ENCODE results near the gene FAM184B.
"Not testable (repeated sequence)": the region's sequence is repeated elsewhere in the genome, so short reads cannot be mapped to it uniquely, and the experiment has no call there.

Gene FAM184B

GRCh38 chr4:17681281-17682221 is 99.9 kb downstream of the FAM184B start:
- H3K36me3 ChIP-seq (ENCODE audit: insufficient read depth, low read length): no peaks in the 10 kb centered on the region
- H3K27ac ChIP-seq (ENCODE audit: low read depth, low read length): no peak overlapping the region
- no peaks in the 10 kb centered on the region for H3K27me3 ChIP-seq (ENCODE audit: insufficient read depth, low read length)
- no peaks in the 10 kb centered on the region for H3K9me3 ChIP-seq (ENCODE audit: insufficient read depth, low read depth, low read length)
- 77% methylated on average over 7 of the region's 7 CpGs for WGBS
- H3K4me1 ChIP-seq (ENCODE audit: insufficient read depth, low read length): no peaks in the 10 kb centered on the region
- H3K4me3 ChIP-seq (ENCODE audit: low read length): no peak overlapping the region
- H3K9ac ChIP-seq (ENCODE audit: low read depth, low read length): no peak overlapping the region

- Histone ChIP-seq H3K27ac (ENCODE audit: low read depth, low read length) (no peak overlapping the region), H3K9me3 (ENCODE audit: insufficient read depth, low read depth, low read length) (no peaks in the 10 kb centered on the region), H3K4me3 (ENCODE audit: low read length) (no peak overlapping the region), H3K4me1 (ENCODE audit: insufficient read depth, low read length) (no peaks in the 10 kb centered on the region), H3K9ac (ENCODE audit: low read depth, low read length) (no peak overlapping the region), H3K27me3 (ENCODE audit: insufficient read depth, low read length) (no peaks in the 10 kb centered on the region), H3K36me3 (ENCODE audit: insufficient read depth, low read length) (no peaks in the 10 kb centered on the region)
- WGBS: 84% methylated on average over 3 of the region's 5 CpGs
Observed at GRCh38 chr4:17680559-17681280, 100.7 kb downstream of the FAM184B start.

- no peaks in the 10 kb centered on the region for H3K9me3 ChIP-seq (ENCODE audit: insufficient read depth, low read depth, low read length)
- H3K27me3 ChIP-seq (ENCODE audit: insufficient read depth, low read length): no peaks in the 10 kb centered on the region
- no peak overlapping the region for H3K4me3 ChIP-seq (ENCODE audit: low read length)
- H3K4me1 ChIP-seq (ENCODE audit: insufficient read depth, low read length): no peaks in the 10 kb centered on the region
- H3K27ac ChIP-seq (ENCODE audit: low read depth, low read length): no peak overlapping the region
- no peak overlapping the region for H3K9ac ChIP-seq (ENCODE audit: low read depth, low read length)
- no peaks in the 10 kb centered on the region for H3K36me3 ChIP-seq (ENCODE audit: insufficient read depth, low read length)
Observed at GRCh38 chr4:17670423-17670822, 111.0 kb downstream of the FAM184B start.

GRCh38 chr4:17667653-17668201 is 113.7 kb downstream of the FAM184B start:
- no peak overlapping the region for H3K4me3 ChIP-seq (ENCODE audit: low read length)
- no peaks in the 10 kb centered on the region for H3K36me3 ChIP-seq (ENCODE audit: insufficient read depth, low read length)
- H3K27me3 ChIP-seq (ENCODE audit: insufficient read depth, low read length): no peaks in the 10 kb centered on the region
- no peak overlapping the region for H3K9ac ChIP-seq (ENCODE audit: low read depth, low read length)
- no peaks in the 10 kb centered on the region for H3K9me3 ChIP-seq (ENCODE audit: insufficient read depth, low read depth, low read length)
- WGBS: 92% methylated on average over 3 of the region's 3 CpGs
- H3K27ac ChIP-seq (ENCODE audit: low read depth, low read length): no peak overlapping the region
- H3K4me1 ChIP-seq (ENCODE audit: insufficient read depth, low read length): no peaks in the 10 kb centered on the region

GRCh38 chr4:17667253-17667652 is 114.2 kb downstream of the FAM184B start:
- WGBS: 86% methylated on average over 2 of the region's 3 CpGs

GRCh38 chr4:17665852-17666251 is 115.6 kb downstream of the FAM184B start:
- no peak overlapping the region for H3K27ac ChIP-seq (ENCODE audit: low read depth, low read length)
- no peaks in the 10 kb centered on the region for H3K9me3 ChIP-seq (ENCODE audit: insufficient read depth, low read depth, low read length)
- no peaks in the 10 kb centered on the region for H3K27me3 ChIP-seq (ENCODE audit: insufficient read depth, low read length)
- no peaks in the 10 kb centered on the region for H3K4me1 ChIP-seq (ENCODE audit: insufficient read depth, low read length)
- no peaks in the 10 kb centered on the region for H3K36me3 ChIP-seq (ENCODE audit: insufficient read depth, low read length)
- H3K9ac ChIP-seq (ENCODE audit: low read depth, low read length): no peak overlapping the region
- WGBS: 76% methylated on average over 3 of the region's 3 CpGs
- no peak overlapping the region for H3K4me3 ChIP-seq (ENCODE audit: low read length)

More at GRCh38 chr4:17667253-17667652, 114.2 kb downstream of the FAM184B start:
- Histone ChIP-seq H3K4me1 (ENCODE audit: insufficient read depth, low read length) (no peaks in the 10 kb centered on the region), H3K27ac (ENCODE audit: low read depth, low read length) (no peak overlapping the region), H3K9me3 (ENCODE audit: insufficient read depth, low read depth, low read length) (no peaks in the 10 kb centered on the region), H3K27me3 (ENCODE audit: insufficient read depth, low read length) (no peaks in the 10 kb centered on the region), H3K4me3 (ENCODE audit: low read length) (no peak overlapping the region), H3K36me3 (ENCODE audit: insufficient read depth, low read length) (no peaks in the 10 kb centered on the region), H3K9ac (ENCODE audit: low read depth, low read length) (no peak overlapping the region)

- Histone ChIP-seq H3K9me3 (ENCODE audit: insufficient read depth, low read depth, low read length) (no peaks in the 10 kb centered on the region), H3K36me3 (ENCODE audit: insufficient read depth, low read length) (no peaks in the 10 kb centered on the region), H3K27me3 (ENCODE audit: insufficient read depth, low read length) (no peaks in the 10 kb centered on the region), H3K27ac (ENCODE audit: low read depth, low read length) (no peak overlapping the region), H3K4me3 (ENCODE audit: low read length) (no peak overlapping the region), H3K9ac (ENCODE audit: low read depth, low read length) (no peak overlapping the region), H3K4me1 (ENCODE audit: insufficient read depth, low read length) (no peaks in the 10 kb centered on the region)
- 89% methylated on average over 1 of the region's 1 CpG for WGBS
Observed at GRCh38 chr4:17665346-17665745, 116.1 kb downstream of the FAM184B start.

GRCh38 chr4:17664755-17665154 is 116.7 kb downstream of the FAM184B start:
- H3K4me1 ChIP-seq (ENCODE audit: insufficient read depth, low read length): no peaks in the 10 kb centered on the region
- H3K9ac ChIP-seq (ENCODE audit: low read depth, low read length): no peak overlapping the region
- H3K4me3 ChIP-seq (ENCODE audit: low read length): no peak overlapping the region
- H3K27me3 ChIP-seq (ENCODE audit: insufficient read depth, low read length): no peaks in the 10 kb centered on the region
- no peak overlapping the region for H3K27ac ChIP-seq (ENCODE audit: low read depth, low read length)
- 84% methylated on average over 4 of the region's 4 CpGs for WGBS
- H3K9me3 ChIP-seq (ENCODE audit: insufficient read depth, low read depth, low read length): no peaks in the 10 kb centered on the region
- H3K36me3 ChIP-seq (ENCODE audit: insufficient read depth, low read length): no peaks in the 10 kb centered on the region

- H3K36me3 ChIP-seq (ENCODE audit: insufficient read depth, low read length): no peaks in the 10 kb centered on the region
- H3K9me3 ChIP-seq (ENCODE audit: insufficient read depth, low read depth, low read length): no peaks in the 10 kb centered on the region
- no peak overlapping the region for H3K9ac ChIP-seq (ENCODE audit: low read depth, low read length)
- WGBS: 91% methylated on average over 3 of the region's 3 CpGs
- H3K4me1 ChIP-seq (ENCODE audit: insufficient read depth, low read length): no peaks in the 10 kb centered on the region
- no peaks in the 10 kb centered on the region for H3K27me3 ChIP-seq (ENCODE audit: insufficient read depth, low read length)
- H3K27ac ChIP-seq (ENCODE audit: low read depth, low read length): no peak overlapping the region
- no peak overlapping the region for H3K4me3 ChIP-seq (ENCODE audit: low read length)
Observed at GRCh38 chr4:17662694-17663093, 118.7 kb downstream of the FAM184B start.

- WGBS: 96% methylated on average over 8 of the region's 8 CpGs
- H3K9ac ChIP-seq (ENCODE audit: low read depth, low read length); H3K4me3 ChIP-seq (ENCODE audit: low read length); H3K27me3 ChIP-seq (ENCODE audit: insufficient read depth, low read length); H3K27ac ChIP-seq (ENCODE audit: low read depth, low read length); H3K9me3 ChIP-seq (ENCODE audit: insufficient read depth, low read depth, low read length); H3K36me3 ChIP-seq (ENCODE audit: insufficient read depth, low read length); H3K4me1 ChIP-seq (ENCODE audit: insufficient read depth, low read length): not testable (repeated sequence)
Observed at GRCh38 chr4:17659196-17659595, 122.2 kb downstream of the FAM184B start.

GRCh38 chr4:17657849-17658248 is 123.6 kb downstream of the FAM184B start:
- H3K4me3 ChIP-seq (ENCODE audit: low read length): no peak overlapping the region
- H3K36me3 ChIP-seq (ENCODE audit: insufficient read depth, low read length): no peaks in the 10 kb centered on the region
- H3K9ac ChIP-seq (ENCODE audit: low read depth, low read length): no peak overlapping the region
- no peaks in the 10 kb centered on the region for H3K27me3 ChIP-seq (ENCODE audit: insufficient read depth, low read length)
- WGBS: 91% methylated on average over 9 of the region's 9 CpGs
- H3K4me1 ChIP-seq (ENCODE audit: insufficient read depth, low read length): no peaks in the 10 kb centered on the region
- no peak overlapping the region for H3K27ac ChIP-seq (ENCODE audit: low read depth, low read length)
- no peaks in the 10 kb centered on the region for H3K9me3 ChIP-seq (ENCODE audit: insufficient read depth, low read depth, low read length)
